ENCODE data around the gene FAM13A.

DNA sequence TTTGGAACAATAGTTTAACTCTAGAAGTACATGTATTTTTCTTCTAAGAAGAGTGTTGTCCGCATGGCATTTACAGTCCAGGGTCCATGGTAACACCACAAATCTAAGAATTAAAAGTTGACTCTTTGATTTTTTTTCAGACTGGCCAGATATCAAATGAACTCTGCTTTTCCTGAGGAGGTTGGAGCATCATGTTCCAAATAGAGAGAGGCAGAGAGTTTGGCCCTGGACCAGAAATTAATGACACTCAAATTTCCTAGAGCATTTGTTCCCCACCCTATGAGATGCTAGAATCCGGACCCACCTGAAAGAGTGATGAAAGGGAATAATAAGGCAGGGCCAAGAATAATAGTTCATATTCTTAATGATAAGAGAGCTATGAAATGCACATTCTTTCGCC, 312.4 kb downstream of the FAM13A start:
- TF ChIP-seq, protein P1, sequence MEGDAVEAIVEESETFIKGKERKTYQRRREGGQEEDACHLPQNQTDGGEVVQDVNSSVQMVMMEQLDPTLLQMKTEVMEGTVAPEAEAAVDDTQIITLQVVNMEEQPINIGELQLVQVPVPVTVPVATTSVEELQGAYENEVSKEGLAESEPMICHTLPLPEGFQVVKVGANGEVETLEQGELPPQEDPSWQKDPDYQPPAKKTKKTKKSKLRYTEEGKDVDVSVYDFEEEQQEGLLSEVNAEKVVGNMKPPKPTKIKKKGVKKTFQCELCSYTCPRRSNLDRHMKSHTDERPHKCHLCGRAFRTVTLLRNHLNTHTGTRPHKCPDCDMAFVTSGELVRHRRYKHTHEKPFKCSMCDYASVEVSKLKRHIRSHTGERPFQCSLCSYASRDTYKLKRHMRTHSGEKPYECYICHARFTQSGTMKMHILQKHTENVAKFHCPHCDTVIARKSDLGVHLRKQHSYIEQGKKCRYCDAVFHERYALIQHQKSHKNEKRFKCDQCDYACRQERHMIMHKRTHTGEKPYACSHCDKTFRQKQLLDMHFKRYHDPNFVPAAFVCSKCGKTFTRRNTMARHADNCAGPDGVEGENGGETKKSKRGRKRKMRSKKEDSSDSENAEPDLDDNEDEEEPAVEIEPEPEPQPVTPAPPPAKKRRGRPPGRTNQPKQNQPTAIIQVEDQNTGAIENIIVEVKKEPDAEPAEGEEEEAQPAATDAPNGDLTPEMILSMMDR (IDR thresholded peaks at IDR 0.05), result no peak
- TF ChIP-seq POLR2A (IDR thresholded peaks at IDR 0.05), result no peak

Measured in vagina (tissue), 2 donors.